DMS53 (cell line): Measurements from ENCODE around the gene SH2D6.

Source experiments
- DNase-seq: peaks from one replicate; lab custom pipeline; 2025; lab: John Stamatoyannopoulos, UW

Gene SH2D6

DNA sequence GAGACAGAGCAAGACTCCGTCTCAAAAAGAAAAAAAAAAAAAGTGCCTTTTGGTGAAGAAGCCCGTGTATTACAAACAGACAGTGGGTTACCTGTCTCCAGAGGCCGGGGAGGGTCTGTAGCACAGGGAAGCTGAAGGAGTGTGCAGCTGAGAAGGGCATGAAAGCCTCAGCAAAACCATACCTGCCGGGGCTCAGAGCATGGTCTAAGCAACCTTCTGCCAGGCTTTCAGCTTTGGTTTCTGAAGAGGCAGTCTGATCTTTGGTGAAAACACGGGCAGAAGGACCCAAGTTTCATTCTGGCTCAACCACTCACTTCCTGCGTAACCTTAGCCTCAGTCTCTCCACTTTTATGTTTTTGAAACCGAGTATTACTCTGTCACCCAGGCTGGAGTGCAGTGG lies 21.5 kb downstream of the SH2D6 start:
- DNase-seq, result no peak

DNA sequence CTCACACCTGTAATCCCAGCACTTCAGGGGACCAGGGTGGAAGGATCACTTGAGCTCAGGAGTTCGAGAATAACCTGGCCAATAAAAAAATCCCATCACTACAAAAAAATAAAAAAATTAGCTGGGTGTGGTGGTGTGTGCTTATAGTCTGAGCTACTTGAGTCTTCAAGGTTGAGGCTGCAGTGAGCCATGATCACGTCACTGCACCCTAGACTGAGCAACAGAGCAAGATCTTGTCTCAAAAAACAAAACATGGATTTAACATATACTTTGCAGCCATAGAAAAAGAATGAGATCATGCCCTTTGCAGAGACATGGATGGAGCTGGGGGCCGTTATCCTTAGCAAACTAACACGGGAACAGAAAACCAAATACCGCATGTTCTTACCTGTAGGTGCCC lies 22.2 kb downstream of the SH2D6 start:
- DNase-seq, result no peak

DNA sequence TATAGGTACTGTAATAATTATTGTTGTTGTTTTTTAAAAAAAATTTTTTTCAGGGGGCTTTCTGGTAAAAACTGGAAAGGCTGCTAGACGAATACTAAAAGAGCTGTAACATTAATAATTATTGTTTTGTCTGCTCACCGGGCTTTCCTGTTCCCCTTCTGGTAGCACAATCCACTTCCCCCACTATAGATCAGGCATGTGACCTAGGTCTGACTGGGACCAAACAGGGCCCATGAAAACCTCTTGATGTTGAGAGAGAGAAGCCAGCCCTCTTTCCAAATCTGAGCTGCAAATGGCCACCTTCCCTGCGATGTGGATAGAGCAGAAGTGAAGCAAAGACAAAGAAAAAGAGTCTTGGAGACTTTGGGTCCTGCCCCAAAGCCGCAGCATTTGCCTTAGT lies 23.4 kb downstream of the SH2D6 start:
- no peak for DNase-seq

DNA sequence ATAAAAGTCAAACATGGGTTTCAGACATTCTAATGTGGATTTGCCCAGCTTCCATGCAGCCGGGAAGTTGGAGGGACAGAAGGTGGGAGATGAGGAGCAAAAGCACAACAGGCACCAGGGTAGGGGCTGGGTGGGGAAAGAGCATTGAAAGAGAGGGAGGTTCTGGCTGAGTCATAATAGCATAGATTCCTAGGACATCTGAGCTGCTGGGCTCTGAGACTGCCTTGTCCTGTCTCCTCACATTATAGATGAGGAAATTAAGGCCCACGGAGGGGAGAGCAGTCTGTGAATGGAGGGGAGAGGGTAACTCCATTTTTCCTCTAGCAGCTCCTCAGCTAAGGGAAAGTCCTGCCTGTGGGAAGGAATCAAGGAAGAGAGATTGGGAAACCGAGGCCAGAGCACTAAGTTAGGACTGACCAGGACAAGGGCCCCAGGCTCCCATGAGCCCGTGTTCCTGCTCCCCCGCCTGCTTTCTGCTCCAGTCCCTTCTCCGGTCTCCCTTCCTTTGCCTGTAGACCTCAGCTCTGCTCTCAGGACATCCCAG lies 26.2 kb downstream of the SH2D6 start:
- no peak for DNase-seq

DNA sequence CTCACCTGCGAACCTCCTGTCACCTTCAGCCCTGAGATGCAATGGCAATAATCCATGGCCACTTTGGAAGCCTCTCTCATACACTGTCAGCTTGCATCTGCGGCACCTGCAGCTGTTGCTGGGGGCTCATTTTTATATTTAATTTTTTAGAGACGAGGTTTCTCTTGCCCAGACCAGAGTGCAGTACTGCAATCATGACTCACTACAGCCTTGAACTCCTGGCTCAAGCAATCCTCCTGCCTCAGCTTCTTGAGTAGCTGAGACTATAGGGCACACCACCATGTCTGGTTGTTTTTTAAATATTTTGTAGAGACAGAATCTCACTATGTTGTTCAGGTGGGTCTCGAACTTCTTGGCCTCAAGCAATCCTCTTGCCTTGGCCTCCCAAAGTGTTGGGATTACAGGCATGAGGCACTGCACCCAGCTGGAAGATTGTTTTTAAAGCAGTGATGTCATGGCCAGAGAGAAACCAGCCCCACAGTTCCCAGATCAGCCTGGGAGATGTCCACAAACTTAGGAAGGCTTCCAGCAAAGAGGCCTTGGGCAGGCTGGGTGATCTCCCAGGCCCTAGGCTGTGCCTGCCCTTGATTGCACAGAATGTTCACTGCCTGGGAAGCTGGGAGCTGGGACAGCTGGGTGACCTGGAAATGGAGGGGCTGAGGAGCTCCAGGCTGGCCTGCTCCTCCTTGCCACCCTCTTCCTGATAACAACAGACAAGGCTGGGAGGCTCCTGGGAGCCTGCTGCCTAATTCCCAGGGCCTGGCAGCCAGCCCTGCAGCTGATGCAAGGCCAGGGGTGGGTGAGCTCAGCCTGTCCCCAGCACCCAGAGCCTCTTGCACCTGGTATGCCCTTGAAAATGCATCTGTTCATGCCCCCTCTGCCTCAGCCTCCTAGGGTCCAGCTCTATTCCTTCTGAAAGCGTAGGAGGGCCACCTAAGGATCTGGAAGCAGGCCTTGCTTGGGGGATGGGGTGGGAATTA lies 27.1 kb downstream of the SH2D6 start:
- peak; percentile 60 for DNase-seq

DNA sequence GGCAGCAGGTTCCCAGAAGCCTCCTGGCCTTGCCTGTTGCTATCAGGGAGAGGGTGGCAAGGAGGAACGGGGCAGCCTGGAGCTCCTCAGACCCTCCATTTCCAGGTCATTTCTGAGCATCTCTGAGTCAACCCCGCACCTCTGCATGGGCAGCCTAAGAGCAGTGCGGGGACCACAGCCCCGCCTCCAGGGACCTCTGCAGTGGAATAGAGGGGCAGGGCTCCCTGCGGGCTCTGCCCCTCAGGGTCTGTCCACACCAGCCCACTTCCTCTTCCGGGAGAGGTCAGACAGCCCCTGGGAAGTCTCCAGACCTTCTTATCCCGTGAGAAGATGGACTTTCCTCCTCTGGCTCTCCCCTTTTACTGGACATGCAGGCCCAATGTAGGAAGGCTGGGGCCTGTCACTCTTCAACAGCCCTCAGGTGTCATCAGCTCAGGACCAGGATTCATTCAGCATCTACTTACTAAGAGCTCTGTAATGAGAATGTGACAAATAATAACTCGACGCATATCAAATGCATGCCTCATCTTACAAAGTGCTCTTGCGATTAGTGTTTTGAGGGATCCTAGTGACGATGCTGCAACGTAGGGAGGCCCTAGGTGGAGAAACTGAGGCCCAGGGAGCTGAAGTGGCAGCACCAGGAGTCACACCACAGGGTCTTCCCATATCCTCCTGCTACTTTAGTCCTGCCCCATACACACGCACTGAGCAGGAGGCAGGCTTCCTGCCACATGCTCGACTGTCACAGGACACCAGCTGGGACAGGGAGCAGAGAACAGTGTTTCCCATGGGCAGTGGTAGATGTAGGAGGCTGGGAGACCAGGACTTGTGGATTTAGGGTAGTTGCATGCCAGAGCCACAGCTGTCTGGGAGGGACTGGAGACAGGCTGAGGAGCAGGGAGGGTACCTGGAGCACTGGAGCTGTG lies 28.0 kb downstream of the SH2D6 start:
- DNase-seq, result no peak

DNA sequence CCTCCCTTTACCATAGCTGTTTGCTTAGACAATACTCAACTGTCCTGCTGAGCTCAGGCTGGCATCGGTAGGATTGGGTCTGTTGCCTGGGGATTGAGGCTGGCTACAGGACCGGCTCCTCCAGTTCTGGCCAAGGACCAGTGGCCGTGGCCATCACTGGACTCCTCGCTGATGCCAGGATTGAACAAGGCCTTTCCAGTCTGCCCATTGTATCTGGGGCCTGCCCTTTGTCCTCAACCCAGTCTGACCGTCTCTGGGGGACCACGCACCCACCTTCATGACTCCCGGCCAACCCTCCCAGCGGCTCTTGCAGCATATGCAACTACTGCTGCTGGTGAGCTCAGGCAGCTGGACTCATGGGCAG lies 28.7 kb downstream of the SH2D6 start:
- no peak for DNase-seq

DNA sequence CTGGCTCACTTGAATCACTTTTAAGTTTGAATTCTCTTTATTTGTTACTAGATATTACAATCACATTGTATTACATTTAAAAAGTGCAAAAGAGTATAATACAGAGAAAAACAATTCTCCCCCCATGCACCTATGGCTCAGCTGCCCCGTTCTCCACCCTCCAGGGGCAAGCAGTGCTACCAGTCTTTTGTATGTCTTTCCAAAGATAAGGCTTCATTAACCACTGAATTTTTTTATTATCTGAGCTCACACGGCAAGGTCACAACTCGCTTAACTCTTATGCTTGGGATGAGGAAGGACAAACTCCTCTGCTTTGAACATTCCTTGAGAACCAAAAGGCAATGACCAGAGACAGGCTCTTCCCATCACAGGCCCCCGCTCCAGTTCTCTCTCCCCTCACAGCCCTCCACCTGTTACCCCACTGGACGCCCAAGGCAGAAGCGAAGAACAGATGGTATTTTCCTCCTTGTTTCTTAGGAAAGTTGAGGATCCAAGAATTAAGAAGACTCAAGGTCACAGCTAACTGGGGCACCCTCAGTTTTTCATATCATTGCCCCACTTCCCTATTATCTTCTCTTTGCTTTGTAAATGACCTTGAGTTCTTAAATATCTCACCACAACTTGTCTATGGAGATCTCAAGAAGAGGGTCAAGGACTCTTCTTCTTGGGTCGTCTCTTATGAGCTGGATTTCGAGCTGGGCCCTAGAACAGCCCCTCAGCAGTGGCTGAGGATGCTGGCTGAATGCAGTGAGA lies 30.1 kb downstream of the SH2D6 start:
- DNase-seq, result no peak

DNA sequence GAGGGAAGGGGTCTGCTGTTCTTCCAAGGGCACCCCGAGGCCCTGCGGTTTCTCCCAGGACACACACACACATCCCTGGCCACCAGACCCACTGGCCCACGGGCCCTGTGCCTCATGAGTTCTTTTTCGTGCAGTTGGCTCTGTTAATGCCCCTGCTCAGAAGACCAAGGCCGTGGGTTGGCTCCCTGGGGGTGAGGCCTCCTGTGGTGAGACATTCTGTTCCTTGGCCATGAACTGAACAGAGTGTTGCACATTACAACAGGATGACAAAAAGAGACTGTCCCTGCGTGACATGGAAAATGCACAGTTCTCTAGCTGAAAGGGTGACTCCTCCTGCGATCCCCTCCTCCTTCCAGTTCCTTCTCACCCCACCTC lies 30.7 kb downstream of the SH2D6 start:
- DNase-seq, result no peak

DNA sequence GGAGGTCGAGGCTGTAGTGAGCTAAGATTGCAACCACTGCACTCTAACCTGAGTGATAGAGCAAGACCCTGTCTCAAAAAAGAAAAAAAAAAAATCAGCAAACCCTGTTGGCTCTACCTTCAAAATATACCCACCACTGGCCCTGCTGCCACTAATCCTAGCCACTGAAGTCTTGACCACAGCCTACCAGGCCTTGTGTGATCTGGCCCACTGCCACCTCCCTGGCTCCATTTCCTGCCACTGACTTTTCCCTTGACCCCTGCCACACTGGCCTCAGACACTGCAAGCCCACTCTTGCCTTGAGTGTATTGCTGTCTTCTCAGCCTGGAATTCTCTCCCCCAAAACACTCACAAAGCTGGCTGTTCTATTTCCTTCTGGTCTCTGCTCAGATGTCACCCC lies 33.7 kb downstream of the SH2D6 start:
- DNase-seq, result no peak

DNA sequence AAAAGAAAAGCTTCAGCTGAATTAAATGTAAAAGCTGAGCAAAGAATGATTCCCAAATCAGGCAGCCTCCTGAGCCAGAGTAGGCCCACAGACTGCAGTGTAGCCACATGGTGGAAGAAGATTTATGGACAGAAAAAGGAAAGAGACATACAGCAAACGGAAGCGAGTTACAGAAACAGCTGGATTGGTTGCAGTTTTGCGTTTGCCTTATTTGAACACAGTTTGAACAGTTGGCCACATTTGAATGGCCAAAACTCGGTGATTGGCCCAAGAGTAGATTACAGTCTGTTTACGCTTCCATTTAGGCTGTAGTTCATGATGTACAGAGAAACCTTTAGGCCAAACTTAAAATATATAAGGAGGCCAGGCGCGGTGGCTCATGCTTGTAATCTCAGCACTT lies 35.1 kb downstream of the SH2D6 start:
- no peak for DNase-seq

DNA sequence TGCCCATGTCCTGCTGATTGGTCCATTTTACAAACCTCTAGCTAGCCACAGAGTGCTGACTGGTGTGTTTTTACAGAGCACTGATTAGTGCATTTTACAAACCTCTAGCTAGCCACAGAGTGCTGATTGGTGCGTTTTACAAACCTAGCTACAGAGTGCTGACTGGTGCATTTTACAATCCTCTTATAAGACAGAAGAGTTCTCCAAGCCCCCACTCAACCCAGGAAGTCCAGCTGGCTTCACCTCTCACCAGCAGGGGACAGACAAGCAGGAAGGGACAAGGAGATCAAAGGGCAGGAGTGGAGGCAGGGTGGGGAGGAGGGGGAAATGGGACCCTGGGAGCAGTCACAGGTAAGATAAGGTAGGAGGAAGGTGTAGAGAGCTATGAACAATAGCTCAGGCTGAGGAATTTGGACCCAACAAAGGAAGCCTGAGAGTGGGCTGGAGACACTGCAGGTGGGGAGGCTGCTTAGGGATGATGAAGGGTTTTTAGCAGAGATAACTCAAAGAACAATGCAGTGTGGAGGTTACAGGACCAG lies 37.1 kb downstream of the SH2D6 start:
- peak; percentile 46 for DNase-seq

DNA sequence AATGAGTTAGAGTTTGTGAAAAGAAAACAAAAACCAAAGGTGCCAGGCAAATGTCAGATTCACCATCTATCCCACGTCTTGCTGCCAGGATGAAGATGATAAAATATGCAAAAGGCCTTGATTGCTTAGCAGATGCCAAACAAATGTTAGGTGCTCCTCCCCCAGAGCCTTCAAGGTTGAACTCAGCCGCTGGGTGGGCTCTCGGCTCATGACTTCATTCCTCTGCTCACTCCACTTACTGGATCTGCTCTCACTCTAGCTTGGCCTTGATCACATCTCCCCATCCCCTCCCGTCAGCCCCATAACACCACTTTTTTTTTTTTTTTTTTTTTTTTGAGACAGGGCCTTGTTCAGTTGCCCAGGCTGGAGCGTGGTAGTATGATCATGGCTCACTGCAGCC lies 38.5 kb downstream of the SH2D6 start:
- DNase-seq, result no peak

DNA sequence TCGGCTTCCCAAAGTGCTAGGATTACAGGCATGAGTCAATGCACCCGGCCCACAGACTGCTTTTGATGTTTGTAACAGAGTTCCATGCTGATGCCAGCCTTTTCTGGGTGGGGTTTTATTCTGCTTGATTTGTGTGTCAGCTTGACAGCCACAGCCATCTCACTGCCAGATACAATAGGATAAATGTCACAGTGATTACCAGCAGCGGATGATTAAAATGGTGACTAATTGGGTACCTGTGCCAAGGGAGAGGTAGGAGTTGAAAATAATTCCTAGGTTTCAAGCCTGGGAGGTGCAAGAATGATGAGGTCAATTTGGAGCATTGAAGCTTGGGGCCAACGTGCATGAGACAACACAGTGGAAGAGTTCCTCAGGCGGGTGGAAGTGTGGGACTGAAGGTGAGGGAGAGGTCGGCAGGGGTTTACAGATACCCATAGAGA lies 39.4 kb downstream of the SH2D6 start:
- no peak for DNase-seq

DNA sequence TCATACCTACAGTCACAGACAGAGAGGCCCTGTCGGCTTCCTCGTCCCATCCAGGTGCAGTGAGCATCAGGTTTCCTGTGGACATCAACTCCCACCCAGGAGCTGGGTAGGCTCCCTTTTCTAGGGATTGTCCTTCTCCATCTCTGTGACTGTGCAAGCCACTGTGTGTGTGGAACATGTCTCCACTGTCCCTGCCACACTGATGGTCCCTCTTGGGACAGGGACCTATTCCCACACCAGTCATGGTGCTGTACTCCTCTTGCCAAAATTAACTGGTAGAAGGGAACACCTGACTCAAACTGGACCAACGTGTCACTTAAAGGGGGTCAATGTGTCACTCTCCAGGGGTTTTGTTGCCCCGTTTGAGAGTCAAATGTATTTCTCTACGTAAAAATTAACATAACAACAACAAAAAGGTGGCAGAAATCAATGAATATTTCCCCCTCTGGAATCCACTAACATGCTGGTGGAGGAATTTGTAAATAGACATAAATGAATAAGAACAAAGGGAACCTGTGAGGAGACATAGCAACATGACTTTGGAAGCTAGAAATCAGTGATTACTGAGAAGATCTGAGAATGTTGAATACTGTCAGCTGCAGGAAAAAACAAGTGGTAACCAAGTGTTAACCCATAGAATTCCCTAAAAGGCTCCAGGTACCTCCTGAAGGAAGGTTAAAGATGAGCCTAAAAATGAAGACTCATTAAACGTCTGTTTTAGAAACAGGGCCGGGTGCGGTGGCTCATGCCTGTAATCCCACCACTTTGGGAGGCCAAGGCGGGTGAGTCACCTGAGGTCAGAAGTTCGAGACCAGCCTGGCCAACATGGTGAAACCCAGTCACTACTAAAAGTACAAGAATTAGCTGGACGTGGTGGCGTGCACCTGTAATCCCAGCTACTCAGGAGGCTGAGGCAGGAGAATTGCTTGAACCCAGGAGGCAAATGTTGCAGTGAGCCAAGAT lies 40.4 kb downstream of the SH2D6 start:
- no peak for DNase-seq

DNA sequence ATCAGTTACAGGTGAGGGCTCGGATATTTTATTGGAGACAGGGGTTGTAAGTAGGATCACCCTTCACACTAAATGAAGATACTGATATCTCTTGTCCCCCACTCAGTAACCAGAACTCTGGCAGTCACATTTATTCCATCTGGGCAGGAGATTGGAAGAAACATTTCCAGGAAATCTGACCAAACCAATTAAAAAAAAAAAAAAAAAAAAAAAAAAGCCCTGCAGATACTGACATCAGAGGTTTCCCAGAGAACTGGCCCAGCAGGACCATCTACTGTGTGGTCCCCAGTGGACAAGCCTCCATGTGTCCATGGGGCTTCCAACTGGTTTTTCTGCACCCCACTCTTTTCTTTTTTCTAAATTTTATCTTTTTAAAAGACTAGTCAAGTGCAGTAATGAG lies 41.3 kb downstream of the SH2D6 start:
- DNase-seq, result no peak

DNA sequence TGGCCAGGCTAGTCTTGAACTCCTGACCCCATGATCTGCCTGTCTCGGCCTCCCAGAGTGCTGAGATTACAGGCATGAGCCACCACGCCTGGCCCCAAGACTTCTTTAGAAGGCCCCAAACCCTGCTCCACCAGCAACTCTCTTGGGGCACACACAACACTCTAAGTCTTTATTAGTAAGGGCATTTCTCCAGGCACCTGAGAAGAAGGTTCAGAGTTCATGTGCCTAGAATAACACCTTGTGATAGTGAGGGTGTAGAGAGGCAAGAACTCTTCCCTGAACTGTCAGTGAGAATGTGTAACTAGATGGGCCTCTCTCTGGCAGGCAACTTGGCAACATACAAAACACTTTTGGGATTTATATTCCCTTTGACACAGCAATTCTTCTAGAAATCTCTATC lies 43.8 kb downstream of the SH2D6 start:
- DNase-seq, result no peak

DNA sequence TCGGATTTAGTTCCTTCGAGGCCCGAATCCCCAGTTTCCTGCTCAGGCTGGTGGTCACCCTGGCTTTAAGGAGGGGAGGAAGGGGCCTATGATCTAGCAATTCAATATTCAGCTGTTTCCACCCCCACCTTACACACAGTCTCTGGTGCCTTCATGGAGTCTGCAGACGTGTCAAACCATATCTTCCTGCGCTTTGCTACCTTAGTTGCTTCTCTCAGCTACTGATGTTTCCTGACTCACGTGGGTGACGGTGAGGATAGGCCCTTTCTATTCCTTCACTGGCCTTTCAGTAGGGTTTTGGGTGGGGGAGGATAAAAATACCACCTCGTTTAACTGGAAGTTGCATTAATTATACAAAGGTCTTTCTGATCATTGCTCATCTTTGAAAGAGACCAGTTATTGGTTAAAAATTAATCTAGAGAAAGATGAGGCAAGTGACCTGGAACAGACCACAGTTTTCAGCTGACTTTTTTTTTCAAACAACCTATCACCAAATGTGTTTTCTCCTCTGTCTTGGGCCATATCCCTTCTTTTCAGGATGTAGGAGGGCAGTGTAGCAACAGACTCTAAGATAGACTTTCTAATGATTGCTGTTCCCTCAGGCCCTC lies 49.7 kb downstream of the SH2D6 start:
- peak; percentile 62 for DNase-seq

DNA sequence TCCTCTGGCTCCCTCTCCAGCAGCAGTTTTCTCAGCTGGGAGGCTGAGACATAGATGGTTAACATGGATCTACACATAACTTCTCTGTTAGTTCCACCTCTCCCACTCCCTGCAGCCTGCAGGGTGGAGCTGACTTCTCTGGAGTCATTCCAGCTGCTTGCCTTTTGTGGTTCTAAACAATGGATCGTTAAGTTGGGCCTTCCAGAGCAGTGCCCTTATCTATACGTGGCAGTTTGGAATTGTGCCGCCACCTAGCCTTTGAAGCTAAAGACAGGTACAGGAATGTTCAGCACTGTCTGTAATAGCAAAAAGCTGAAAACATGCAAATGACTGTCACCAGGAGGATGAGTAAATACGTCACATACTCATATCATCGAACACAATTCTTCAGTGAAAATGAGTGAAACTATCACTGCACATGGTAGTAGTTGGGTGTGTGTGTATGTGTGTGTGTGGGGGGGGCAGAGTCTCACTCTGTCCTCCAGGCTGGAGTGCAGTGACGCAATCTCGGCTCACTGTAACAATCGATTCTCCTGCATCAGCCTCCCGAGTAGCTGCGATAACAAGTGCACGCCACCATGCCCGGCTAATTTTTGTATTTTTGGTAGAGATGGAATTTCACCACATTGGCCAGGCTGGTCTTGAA lies 50.3 kb downstream of the SH2D6 start:
- DNase-seq, result peak; percentile 74
